Astrocyte of the cerebellum (primary cell): ENCODE results near the gene B4GALT6.

Source experiments
- DNase-seq: peaks from one replicate; pipeline ENCODE4 v3.0.0-alpha.2; 2011; ENCODE audit warnings: low read depth
- H3K4me3 ChIP-seq: 2 replicates; pipeline ENCODE4 v1.5.1; 2011; ENCODE audit warnings: mild to moderate bottlenecking, low read depth, low read length, moderate library complexity
- CTCF ChIP-seq: IDR thresholded peaks from 2 replicates; pipeline ENCODE4 v1.5.1; 2012; ENCODE audit warnings: low read length, low read depth, moderate library complexity, mild to moderate bottlenecking; ENCODE audit errors: missing control alignments
- in situ Hi-C: cut with HindIII; loops from 2 replicates; pipeline ENCODE4 v1.10.0; 2017; ENCODE audit warnings: low sequenced_read_pairs

B4GALT6 gene

DNA sequence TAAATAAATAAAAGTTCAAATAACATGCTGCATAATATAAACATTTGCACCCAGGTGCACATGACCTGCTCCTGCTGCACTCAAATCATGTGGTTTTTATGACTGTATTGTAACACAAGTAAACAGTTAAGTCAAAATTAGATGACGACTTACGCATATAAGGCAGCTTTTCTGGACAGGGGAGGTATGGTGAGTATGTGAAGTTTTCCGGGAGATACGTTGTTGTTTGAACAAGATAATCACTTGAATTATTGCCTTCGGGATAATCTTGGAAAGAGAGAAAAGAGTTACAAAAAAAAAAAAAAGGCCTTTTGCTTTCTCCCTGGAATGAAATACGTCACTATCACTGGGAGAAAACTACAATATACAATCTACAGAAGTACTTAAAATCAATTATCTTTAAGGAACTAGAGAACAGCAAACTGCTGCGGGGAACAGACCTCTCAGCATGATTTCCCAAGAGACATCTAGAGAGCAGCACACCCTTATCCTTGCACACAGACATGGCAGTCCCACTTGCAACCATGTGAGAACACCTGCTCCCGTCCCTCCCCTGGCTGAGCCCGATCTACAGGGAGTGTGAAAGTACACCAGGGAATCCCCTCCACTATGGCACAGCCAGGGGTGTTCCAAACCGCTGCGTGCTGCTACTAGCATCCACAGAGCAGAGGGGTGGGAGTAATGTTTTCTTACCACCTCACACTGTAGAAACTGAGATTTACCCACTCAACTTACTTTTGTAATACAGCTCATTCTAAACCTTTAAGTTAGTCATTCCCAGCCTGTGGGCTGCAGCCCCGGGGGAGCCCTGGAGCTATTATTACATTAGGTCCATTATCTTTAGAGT is 26.3 kb downstream of the B4GALT6 start:
- in situ Hi-C loops, result no loop called here
- no peak overlapping the region for H3K4me3 ChIP-seq
- TF ChIP-seq CTCF, result no peak
- no peak for DNase-seq

GRCh38 chr18:31656754-31657153 is 27.6 kb downstream of the B4GALT6 start:
- in situ Hi-C loops, result no loop called here
- no peak overlapping the region for H3K4me3 ChIP-seq
- DNase-seq, result no peak
- no peak for TF ChIP-seq CTCF

GRCh38 chr18:31655354-31655753 is 29.0 kb downstream of the B4GALT6 start:
- no peak overlapping the region for H3K4me3 ChIP-seq
- DNase-seq, result no peak
- in situ Hi-C loops, result no loop called here
- no peak for TF ChIP-seq CTCF

- no peak overlapping the region for H3K4me3 ChIP-seq
- in situ Hi-C loops, result no loop called here
- TF ChIP-seq CTCF, result no peak
- DNase-seq, result no peak
These were observed 31.5 kb downstream of the B4GALT6 start for GRCh38 chr18:31652877-31653276.

DNA sequence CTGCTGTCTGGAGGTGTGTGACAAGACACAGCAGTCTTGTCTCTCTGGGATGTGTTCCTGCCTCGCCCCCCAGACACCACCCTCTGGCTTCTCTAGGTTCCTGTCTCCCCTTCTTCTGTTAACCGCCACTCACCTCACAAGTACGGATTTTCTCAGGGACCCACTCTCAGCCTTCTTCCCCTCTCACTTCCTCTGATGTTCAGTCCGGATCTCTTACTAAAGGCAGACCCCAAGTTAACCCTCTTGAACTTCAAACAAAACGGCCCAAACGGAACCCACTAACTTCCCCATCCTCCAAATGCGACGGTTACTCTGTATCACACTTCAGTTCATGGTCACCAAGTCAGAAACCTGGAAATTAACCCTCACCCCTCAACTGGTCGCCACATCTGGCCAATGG is 32.0 kb downstream of the B4GALT6 start:
- no peak for TF ChIP-seq CTCF
- H3K4me3 ChIP-seq, result no peak overlapping the region
- in situ Hi-C loops, result no loop called here
- no peak for DNase-seq

DNA sequence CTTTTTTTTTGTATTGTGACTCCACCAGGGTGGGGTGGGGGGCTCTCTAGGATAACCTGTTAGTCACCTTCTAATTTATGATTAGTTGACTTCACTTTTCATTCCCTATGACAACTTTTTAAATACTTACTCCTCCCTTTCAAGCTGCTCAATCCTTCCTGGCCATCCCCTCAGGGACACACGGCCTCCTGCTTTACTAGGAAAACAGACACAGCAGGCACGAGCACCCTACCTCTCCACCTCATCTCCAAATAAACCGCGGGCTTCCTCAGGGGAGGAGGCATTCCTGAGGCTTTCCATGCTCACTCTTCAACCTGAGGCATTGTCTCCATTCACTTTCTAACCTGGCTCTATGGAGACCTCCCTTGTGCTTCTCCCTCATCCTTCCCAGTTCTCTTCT is 33.0 kb downstream of the B4GALT6 start:
- TF ChIP-seq CTCF, result no peak
- in situ Hi-C loops, result no loop called here
- H3K4me3 ChIP-seq, result no peak overlapping the region
- DNase-seq, result no peak
